Measurements from ENCODE around the gene HLA-DMA. TPM values are rescaled to one million over a fixed set of nuclear protein-coding genes. Genes with fewer than 3 reads are reported as not detected.
A peak's percentile ranks its signal among the peaks of the same experiment; 100 is the strongest.

HLA-DMA gene
- total and polyA plus RNA-seq, 12 donors = 8.5 to 269 (median 123) TPM

- Histone ChIP-seq H3K9me3 (replicated peaks in 1 of 3) (no peaks in the 10 kb centered on the region), H3K4me3 (no peak overlapping the region), H3K27ac (peak overlapping the region in 1 of 5 donors; percentile 24), H3K27me3 (no peaks in the 10 kb centered on the region), H3K4me1 (replicated peaks in 1 of 2) (peaks cover 0 to 10% of the 10 kb centered on the region in 2 donors), H3K36me3 (replicated peaks in 1 of 2) (peaks cover 0 to 31% of the 10 kb centered on the region in 2 donors)
- peak; percentile 87 to 98 (median 95) for DNase-seq
- WGBS, 4 donors = 11 to 14% (median 12%) methylated on average over 9 of the region's 9 CpGs
- TF ChIP-seq CTCF (IDR thresholded peaks at IDR 0.05) (peak; percentile 83 to 93 (median 88)), POLR2A (IDR thresholded peaks at IDR 0.05) (no peak)
- intact Hi-C loops (cut with DNase I) = loop anchor here (2.0 to 5.0 kb wide), 3 partner anchors 52 to 98 kb away; no protein-coding TSS in a partner anchor
These were observed 31.9 kb upstream of the HLA-DMA start for GRCh38 chr6:32984622-32985389.

GRCh38 chr6:32983964-32984621, 31.2 kb upstream of the HLA-DMA start:
- DNase-seq = no peak
- Histone ChIP-seq H3K27me3 (no peaks in the 10 kb centered on the region), H3K4me1 (replicated peaks in 1 of 2) (peaks cover 0 to 17% of the 10 kb centered on the region in 2 donors), H3K4me3 (no peak overlapping the region), H3K9me3 (replicated peaks in 1 of 3) (no peaks in the 10 kb centered on the region), H3K27ac (peak overlapping the region in 1 of 5 donors; percentile 24), H3K36me3 (replicated peaks in 1 of 2) (peaks cover 0 to 38% of the 10 kb centered on the region in 2 donors)
- no peak for TF ChIP-seq CTCF (IDR thresholded peaks at IDR 0.05)
- no peak for TF ChIP-seq POLR2A (IDR thresholded peaks at IDR 0.05)
- intact Hi-C loops (cut with DNase I) = loop anchor here (2.0 to 5.0 kb wide), 3 partner anchors 51 to 97 kb away; no protein-coding TSS in a partner anchor
- WGBS, 4 donors = 44 to 53% (median 49%) methylated on average over 3 of the region's 3 CpGs

GRCh38 chr6:32983493-32983848, 30.6 kb upstream of the HLA-DMA start:
- Histone ChIP-seq H3K9me3 (replicated peaks in 1 of 3) (no peaks in the 10 kb centered on the region), H3K4me1 (replicated peaks in 1 of 2) (peaks cover 0 to 20% of the 10 kb centered on the region in 2 donors), H3K27ac (no peak overlapping the region), H3K4me3 (no peak overlapping the region), H3K27me3 (no peaks in the 10 kb centered on the region), H3K36me3 (replicated peaks in 1 of 2) (peaks cover 0 to 44% of the 10 kb centered on the region in 2 donors)
- WGBS, 4 donors = 68 to 83% (median 70%) methylated on average over 1 of the region's 1 CpG
- intact Hi-C loops (cut with DNase I) = loop anchor here (5.0 kb wide), 2 partner anchors 51 to 96 kb away; no protein-coding TSS in a partner anchor
- TF ChIP-seq POLR2A (IDR thresholded peaks at IDR 0.05) = no peak
- TF ChIP-seq CTCF (IDR thresholded peaks at IDR 0.05) = no peak
- no peak for DNase-seq

Data from adrenal gland (tissue), 12 donors.